Measurements from ENCODE around the gene TIPARP. TPM values are rescaled to one million over a fixed set of nuclear protein-coding genes. Genes with fewer than 3 reads are reported as not detected.

Gene TIPARP
- total RNA-seq, 1 experiment from 2014 or later: 15.8 TPM

DNA sequence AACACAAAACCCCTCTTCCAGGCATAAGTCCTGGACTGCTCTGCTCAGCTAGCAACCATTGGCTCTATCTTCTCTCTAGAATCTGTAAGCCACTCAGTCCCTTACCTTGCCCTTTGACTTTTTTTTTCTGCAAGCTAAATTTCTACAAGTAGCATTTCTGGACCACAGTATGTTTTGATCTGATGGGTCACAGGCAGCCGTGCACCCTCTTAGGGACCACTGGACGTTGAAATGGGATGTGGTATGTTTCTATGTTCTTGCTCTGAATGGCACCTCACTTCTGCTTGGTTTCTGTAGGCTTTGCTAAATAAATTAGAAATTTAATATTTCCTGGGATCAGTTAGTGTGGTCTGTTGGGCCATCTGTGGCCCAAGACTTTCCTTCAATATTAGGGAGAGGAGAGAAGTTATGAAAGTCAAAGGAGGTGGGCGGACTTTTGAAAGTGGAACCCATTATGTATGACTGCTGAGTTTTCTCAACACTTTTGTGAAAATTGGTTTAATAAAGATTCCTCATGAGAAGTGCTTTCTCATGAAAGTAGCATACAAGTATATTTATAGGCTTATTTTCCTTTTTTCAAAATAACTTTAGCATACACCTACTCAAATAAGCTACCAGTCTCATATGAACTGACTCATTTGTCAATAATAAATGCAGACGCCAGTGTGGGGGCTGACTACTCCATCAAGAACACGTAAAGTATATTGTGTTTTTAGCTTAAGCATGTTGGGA lies 18.4 kb upstream of the TIPARP start:
- Histone ChIP-seq H3K4me1 (peaks cover 10% of the 10 kb centered on the region; the same call in 1 of the 2 replicates), H3K27me3 (replicated peaks; ENCODE audit: control insufficient read depth, insufficient read depth, low read length) (no peaks in the 10 kb centered on the region), H3K4me3 (ENCODE audit: low read depth, low read length) (no peak overlapping the region), H3K36me3 (ENCODE audit: control insufficient read depth, insufficient read depth, low read length) (no peaks in the 10 kb centered on the region), H3K9me3 (peaks cover 5% of the 10 kb centered on the region; the same call in 1 of the 2 replicates)
- no peak for DNase-seq
- POLR2A ChIA-PET: no interaction called here
- TF ChIP-seq, protein P1, sequence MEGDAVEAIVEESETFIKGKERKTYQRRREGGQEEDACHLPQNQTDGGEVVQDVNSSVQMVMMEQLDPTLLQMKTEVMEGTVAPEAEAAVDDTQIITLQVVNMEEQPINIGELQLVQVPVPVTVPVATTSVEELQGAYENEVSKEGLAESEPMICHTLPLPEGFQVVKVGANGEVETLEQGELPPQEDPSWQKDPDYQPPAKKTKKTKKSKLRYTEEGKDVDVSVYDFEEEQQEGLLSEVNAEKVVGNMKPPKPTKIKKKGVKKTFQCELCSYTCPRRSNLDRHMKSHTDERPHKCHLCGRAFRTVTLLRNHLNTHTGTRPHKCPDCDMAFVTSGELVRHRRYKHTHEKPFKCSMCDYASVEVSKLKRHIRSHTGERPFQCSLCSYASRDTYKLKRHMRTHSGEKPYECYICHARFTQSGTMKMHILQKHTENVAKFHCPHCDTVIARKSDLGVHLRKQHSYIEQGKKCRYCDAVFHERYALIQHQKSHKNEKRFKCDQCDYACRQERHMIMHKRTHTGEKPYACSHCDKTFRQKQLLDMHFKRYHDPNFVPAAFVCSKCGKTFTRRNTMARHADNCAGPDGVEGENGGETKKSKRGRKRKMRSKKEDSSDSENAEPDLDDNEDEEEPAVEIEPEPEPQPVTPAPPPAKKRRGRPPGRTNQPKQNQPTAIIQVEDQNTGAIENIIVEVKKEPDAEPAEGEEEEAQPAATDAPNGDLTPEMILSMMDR (IDR thresholded peaks at IDR 0.05; ENCODE audit: insufficient read depth in 1 of 2, low read depth in 1 of 2, low read length in 1 of 2, severe bottlenecking in 1 of 2, unreplicated experiment in 1 of 2): no peak
- peaks cover 11% of the 10 kb centered on the region for H3K4me1 Mint-ChIP-seq (ENCODE audit: low read depth, unreplicated experiment)
- intact Hi-C loops (cut with micrococcal nuclease; ENCODE audit: unreplicated experiment): no loop called here
- CTCF ChIA-PET: no interaction called here
- H3K27ac Mint-ChIP-seq (ENCODE audit: unreplicated experiment): no peak overlapping the region
- no peaks in the 10 kb centered on the region for H3K36me3 Mint-ChIP-seq (ENCODE audit: insufficient read depth, unreplicated experiment)
- no peaks in the 10 kb centered on the region for H3K9me3 Mint-ChIP-seq (ENCODE audit: unreplicated experiment)
- H3K4me3 Mint-ChIP-seq (ENCODE audit: unreplicated experiment): no peak overlapping the region
- BruUV-seq (replicated peaks): no TSS peak
- H3K27me3 Mint-ChIP-seq (ENCODE audit: insufficient read depth, unreplicated experiment): no peaks in the 10 kb centered on the region

DNA sequence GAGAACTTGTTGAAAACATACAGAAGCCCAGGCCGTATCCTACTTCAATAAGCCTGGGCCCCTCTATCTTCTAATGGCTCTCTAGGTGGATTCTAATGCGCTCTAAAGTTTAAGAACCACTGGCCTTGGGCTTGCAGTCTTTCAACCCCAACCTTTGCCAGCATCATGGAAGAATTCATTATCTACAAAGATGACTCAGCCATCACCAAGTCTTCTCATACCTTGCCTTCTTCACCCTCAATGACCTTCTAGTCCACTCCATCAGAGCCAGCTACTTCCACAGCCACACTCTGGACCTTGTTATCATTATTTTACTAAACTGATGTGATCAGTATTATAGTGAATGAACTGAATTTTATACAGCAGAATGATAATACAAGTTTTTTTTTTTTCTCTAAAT lies 16.9 kb upstream of the TIPARP start:
- TF ChIP-seq, protein P1 (IDR thresholded peaks at IDR 0.05; ENCODE audit: insufficient read depth in 1 of 2, low read depth in 1 of 2, low read length in 1 of 2, severe bottlenecking in 1 of 2, unreplicated experiment in 1 of 2): no peak
- CTCF ChIA-PET: no interaction called here

DNA sequence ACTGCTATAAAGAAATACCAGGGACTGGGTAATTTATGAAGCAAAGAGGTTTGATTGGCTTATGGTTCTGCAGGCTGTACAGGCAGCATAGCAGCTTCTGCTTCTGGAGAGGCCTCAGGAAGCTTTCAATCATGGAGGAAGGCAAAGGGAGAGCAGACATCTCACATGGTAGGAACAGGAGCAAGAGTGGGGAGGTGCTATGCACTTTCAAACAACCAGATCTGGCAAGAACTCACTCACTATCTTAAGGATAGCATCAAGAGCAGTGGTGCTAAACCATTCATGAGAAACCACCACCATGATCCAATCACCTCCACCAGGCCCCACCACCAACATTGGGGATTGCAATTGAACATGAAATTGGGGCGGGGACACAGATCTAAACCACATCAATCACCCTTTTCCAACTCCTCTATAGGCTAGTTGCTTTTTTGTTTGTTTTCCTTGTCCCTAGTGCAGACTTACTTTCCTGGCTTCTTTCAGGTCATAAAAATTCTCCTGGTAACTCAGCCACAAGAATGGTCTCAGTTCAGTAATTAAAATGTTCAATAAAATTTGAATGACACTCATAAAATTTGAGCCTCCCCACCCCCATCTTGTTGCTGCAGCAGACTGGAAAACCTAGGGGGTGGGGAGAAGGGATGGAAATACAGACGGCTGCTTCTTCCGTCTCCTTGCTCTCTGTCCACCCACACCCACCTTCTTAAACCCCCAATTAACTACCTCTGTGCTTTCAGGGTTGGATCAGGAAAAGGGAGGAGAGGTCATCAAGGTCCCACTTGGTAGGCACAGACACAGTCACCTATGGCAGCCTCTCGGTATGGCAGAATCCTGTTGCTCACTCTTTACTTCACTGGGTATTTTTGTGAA lies 16.3 kb upstream of the TIPARP start:
- TF ChIP-seq, protein P1 (IDR thresholded peaks at IDR 0.05; ENCODE audit: insufficient read depth in 1 of 2, low read depth in 1 of 2, low read length in 1 of 2, severe bottlenecking in 1 of 2, unreplicated experiment in 1 of 2): no peak
- H3K4me3 Mint-ChIP-seq (ENCODE audit: unreplicated experiment): no peak overlapping the region
- H3K36me3 ChIP-seq (ENCODE audit: control insufficient read depth, insufficient read depth, low read length): no peaks in the 10 kb centered on the region
- BruUV-seq (replicated peaks): no TSS peak
- ChIA-PET CTCF (no interaction called here), POLR2A (no interaction called here)
- no peaks in the 10 kb centered on the region for H3K36me3 Mint-ChIP-seq (ENCODE audit: insufficient read depth, unreplicated experiment)
- no peaks in the 10 kb centered on the region for H3K27me3 Mint-ChIP-seq (ENCODE audit: insufficient read depth, unreplicated experiment)
- no peaks in the 10 kb centered on the region for H3K9me3 ChIP-seq
- H3K27ac Mint-ChIP-seq (ENCODE audit: unreplicated experiment): no peak overlapping the region
- no peaks in the 10 kb centered on the region for H3K9me3 Mint-ChIP-seq (ENCODE audit: unreplicated experiment)
- no peak overlapping the region for H3K4me3 ChIP-seq (ENCODE audit: low read depth, low read length)
- no peaks in the 10 kb centered on the region for H3K27me3 ChIP-seq (replicated peaks; ENCODE audit: control insufficient read depth, insufficient read depth, low read length)
- peaks cover 11% of the 10 kb centered on the region for H3K4me1 Mint-ChIP-seq (ENCODE audit: low read depth, unreplicated experiment)
- H3K4me1 ChIP-seq: peaks cover 7% of the 10 kb centered on the region; the same call in 1 of the 2 replicates
- intact Hi-C loops (cut with micrococcal nuclease; ENCODE audit: unreplicated experiment): no loop called here
- DNase-seq: no peak

More for the DNA sequence above, 16.9 kb upstream of the TIPARP start:
- no peaks in the 10 kb centered on the region for H3K36me3 ChIP-seq (ENCODE audit: control insufficient read depth, insufficient read depth, low read length)
- Mint-ChIP-seq H3K27me3 (ENCODE audit: insufficient read depth, unreplicated experiment) (no peaks in the 10 kb centered on the region), H3K9me3 (ENCODE audit: unreplicated experiment) (no peaks in the 10 kb centered on the region), H3K27ac (ENCODE audit: unreplicated experiment) (no peak overlapping the region), H3K4me1 (ENCODE audit: low read depth, unreplicated experiment) (peaks cover 11% of the 10 kb centered on the region), H3K36me3 (ENCODE audit: insufficient read depth, unreplicated experiment) (no peaks in the 10 kb centered on the region), H3K4me3 (ENCODE audit: unreplicated experiment) (no peak overlapping the region)
- no peak for DNase-seq
- peaks cover 5% of the 10 kb centered on the region; the same call in 1 of the 2 replicates for H3K9me3 ChIP-seq
- intact Hi-C loops (cut with micrococcal nuclease; ENCODE audit: unreplicated experiment): no loop called here
- no peaks in the 10 kb centered on the region for H3K27me3 ChIP-seq (replicated peaks; ENCODE audit: control insufficient read depth, insufficient read depth, low read length)
- no TSS peak for BruUV-seq (replicated peaks)
- POLR2A ChIA-PET: no interaction called here
- peaks cover 10% of the 10 kb centered on the region; the same call in 1 of the 2 replicates for H3K4me1 ChIP-seq
- H3K4me3 ChIP-seq (ENCODE audit: low read depth, low read length): no peak overlapping the region
